ENCODE measurements around the gene CACNB4. TPM values are rescaled to one million over a fixed set of nuclear protein-coding genes. Genes with fewer than 3 reads are reported as not detected.
A peak's percentile ranks its signal among the peaks of the same experiment; 100 is the strongest.

The CACNB4 gene
- polyA plus RNA-seq, 12 donors, result 4.1 to 7.4 (median 5.1) TPM; not detected in 1

DNA sequence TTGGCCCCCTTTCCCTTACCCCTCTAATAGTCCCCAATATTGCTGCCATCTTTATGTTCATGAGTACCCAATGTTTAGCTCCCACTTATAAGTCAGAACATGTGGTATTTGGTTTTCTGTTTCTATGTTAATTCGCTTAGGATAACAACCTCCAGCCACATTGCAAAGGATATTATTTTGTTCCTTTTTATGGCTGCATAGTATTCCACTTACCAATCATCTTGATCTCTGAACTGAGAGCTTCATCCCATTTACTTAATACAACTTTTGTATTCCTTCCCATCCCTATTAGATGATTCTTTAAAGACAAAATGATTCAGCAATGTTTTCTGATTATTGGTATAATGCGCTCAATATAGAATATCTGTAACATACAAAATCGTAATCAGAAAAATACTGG, 307.3 kb downstream of the CACNB4 start:
- no peak for DNase-seq

DNA sequence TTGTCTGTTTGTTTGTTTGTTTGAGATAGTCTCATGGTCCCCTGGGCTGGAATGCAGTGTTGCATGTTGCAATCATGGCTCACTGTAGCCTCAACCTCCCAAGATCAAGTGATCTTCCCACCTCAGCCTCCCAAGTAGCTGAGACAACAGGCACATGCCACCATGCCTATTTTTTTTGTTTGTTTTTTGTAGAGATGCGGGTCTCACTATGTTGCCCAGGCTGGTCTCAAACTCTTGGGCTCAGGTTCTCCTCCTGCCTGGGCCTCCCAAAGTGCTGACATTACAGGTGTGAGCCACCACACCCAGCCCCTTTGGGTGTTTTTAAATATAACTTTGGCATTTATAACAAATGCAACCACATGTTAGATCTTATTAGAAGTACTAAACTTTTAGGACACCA, 308.2 kb downstream of the CACNB4 start:
- no peak for DNase-seq

DNA sequence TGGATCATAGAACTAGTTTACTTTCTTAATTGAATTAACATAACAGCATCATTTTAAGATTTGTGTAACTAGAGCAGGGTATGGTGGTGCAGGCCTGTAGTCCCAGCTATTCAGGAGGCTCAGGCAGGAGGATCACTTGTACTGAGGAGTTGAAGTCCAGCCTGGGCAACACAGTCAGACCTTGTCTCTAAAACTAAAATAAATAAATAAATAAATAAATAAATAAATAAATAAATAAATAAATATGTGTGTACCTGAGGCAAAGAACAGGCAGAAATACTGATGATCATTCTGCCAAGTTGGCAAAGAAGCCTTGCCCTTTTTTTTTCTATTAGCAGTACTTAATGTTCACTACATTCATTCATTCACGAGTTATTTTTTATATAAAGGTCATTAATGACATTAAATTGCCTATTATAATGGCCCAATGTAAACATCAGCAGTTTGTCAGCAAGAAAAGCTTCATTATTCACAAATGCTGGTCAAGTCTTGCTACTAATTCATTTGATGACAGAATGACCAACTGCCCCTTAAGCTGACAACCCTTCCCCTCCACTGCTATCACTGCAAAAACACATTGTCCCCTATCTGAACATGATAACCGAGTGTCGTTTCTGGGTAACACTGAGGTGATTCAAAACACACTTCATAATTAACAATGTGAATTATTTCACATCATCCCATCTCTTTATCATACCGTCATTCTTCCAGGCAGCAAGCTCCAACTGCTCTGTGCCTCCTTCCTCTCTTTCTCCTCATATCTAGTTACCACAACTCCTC, 309.6 kb downstream of the CACNB4 start:
- no peak for DNase-seq

DNA sequence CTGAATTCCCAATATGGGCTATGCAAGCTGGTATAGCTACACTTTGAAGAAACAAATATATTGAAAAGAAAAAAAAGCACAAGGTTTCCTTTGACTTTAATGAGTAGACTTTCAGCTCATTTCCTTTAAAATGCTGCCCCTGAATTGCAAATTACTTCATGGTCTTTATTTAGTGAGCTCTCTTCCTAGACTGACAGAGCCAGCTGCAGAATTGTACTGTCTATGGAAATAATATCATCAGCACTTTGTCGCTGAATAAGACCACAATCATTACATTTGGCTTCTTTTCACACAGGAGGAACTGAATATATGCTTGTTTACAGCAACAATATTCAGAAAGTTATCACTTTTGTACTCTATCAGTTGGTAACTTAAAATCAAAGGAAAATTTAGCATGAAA, 312.4 kb downstream of the CACNB4 start:
- peak; percentile 24 for DNase-seq

DNA sequence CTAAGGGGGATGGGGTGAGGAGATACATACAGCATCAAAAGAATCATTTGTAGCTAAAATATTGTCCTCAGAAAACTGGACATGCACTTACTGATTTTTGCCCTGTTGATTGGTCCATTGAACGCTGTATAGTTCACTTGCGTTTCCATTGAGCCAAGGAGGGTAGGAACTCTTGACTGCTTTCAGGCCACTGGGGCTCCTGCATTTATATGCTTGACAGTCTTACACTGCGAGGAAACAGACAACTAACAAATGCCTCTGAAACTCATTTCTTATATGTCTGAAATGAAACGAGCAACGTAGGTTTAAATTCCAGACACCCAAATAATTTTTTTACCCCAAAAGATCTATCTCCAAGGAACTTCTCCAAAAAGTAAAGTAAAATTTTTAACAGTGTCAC, 312.8 kb downstream of the CACNB4 start:
- DNase-seq, result no peak

DNA sequence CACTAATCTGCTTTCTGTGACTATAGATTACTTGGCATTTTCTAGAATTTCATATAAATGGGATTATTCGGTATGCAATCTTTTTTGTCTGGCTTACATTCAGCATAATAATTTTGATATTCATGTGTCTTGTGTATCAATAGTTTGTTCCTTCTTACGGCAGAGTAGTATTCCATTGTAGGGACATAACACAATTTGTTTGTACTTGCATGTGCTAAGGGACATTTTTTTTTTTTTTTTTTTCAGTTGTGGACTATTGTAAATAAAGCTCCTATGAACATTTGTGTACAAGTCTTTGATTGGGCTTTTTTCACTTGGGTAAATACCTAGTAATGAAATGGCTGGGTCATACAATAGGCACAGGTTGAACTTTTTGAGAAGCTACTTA, 315.7 kb downstream of the CACNB4 start:
- no peak for DNase-seq

Other genes with a start within 250 kb of the CACNB4 start
- gene STAM2, start 76.7 kb upstream of the CACNB4 start, polyA plus RNA-seq (ENCODE audit: insufficient read length in 12 of 12), result 10 to 100 TPM in 11 of 12 donors, not detected in 1; 16.5 to 33.1 (median 25.5) TPM
- 10 to 100 TPM in 11 of 12 donors, not detected in 1; 18.6 to 49.7 (median 26.7) TPM for gene FMNL2, start 236.1 kb upstream of the CACNB4 start, polyA plus RNA-seq (ENCODE audit: insufficient read length in 12 of 12)

Data from muscle of arm (tissue), 12 donors.